ENCODE data around the gene IHH. TPM values are rescaled to one million over a fixed set of nuclear protein-coding genes. Genes with fewer than 3 reads are reported as not detected.

The IHH gene
- total and polyA plus RNA-seq, 2 donors (not counting 3 experiments of a cell fraction or from before 2014, with no cell fraction given): 0.03 TPM; not detected in 1

GRCh38 chr2:219062081-219062480, 1.4 kb upstream of the IHH start:
- intact Hi-C loops (cut with micrococcal nuclease): no loop called here
- H3K79me2 ChIP-seq (ENCODE audit: control insufficient read depth, insufficient read depth, low read length): no peaks in the 10 kb centered on the region
- ChIA-PET CTCF (interaction anchor here (1.3 to 6.8 kb wide), 5 partner anchors 32 to 93 kb away, joined by 4 to 178 read pairs (median 7); no protein-coding TSS in a partner anchor), POLR2A (no interaction called here)
- no peaks in the 10 kb centered on the region for H3K36me3 ChIP-seq (ENCODE audit: control insufficient read depth in 2 of 2, extremely low read depth in 1 of 2, insufficient read depth in 2 of 2, low read length in 2 of 2)
- no peaks in the 10 kb centered on the region for H3K4me1 ChIP-seq (ENCODE audit: control insufficient read depth, extremely low read depth, insufficient read depth, low read length)
- H3K4me3 ChIP-seq (replicated peaks in 1 of 3; ENCODE audit: insufficient read depth in 1 of 3, low read depth in 1 of 3, low read length in 3 of 3): no peak overlapping the region
- no TSS peak for BruUV-seq (replicated peaks)
- dilution Hi-C loops (cut with MboI; ENCODE audit: extremely low pct_ligation_motif_present, low sequenced_read_pairs): no loop called here
- no peaks in the 10 kb centered on the region for H4K20me1 ChIP-seq (replicated peaks; ENCODE audit: control insufficient read depth, extremely low read depth, insufficient read depth, low read length)
- H2AFZ ChIP-seq (ENCODE audit: low read depth, low read length): no peak overlapping the region
- no peak for FAIRE-seq
- no peaks in the 10 kb centered on the region for H3K9me1 ChIP-seq (replicated peaks; ENCODE audit: control insufficient read depth, extremely low read depth, insufficient read depth, low read length)
- no peak overlapping the region for H3K4me2 ChIP-seq (ENCODE audit: insufficient read depth, low read length)
- no peaks in the 10 kb centered on the region for H3K9me3 ChIP-seq (replicated peaks; ENCODE audit: control insufficient read depth, insufficient read depth, low read length)
- no peak for DNase-seq (ENCODE audit: low read depth, low spot score)
- H3K27me3 ChIP-seq (ENCODE audit: control insufficient read depth in 2 of 2, insufficient read depth in 2 of 2, low read length in 2 of 2): peaks cover 44 to 66% of the 10 kb centered on the region in 2 experiments
- TF ChIP-seq GATA2 (IDR thresholded peaks at IDR 0.05; ENCODE audit: insufficient read depth, insufficient read length, low read depth, low read length): no peak
- TF ChIP-seq POLR2A (IDR thresholded peaks at IDR 0.05; ENCODE audit: low read depth, low read length): no peak
- TF ChIP-seq FOS (IDR thresholded peaks at IDR 0.05; ENCODE audit: borderline replicate concordance, insufficient read depth, low read length): no peak
- TF ChIP-seq POLR2AphosphoS5 (IDR thresholded peaks at IDR 0.05; ENCODE audit: insufficient read depth, low read depth, low read length): no peak
- TF ChIP-seq CTCF (IDR thresholded peaks at IDR 0.05; ENCODE audit: extremely low read depth in 1 of 2, insufficient read depth in 1 of 2, low read depth in 1 of 2, low read length in 2 of 2): no peak
- TF ChIP-seq MYC (IDR thresholded peaks at IDR 0.05; ENCODE audit: low read depth, low read length): no peak
- no peak for TF ChIP-seq EZH2 (IDR thresholded peaks at IDR 0.05; ENCODE audit: borderline replicate concordance, low read depth, low read length, severe bottlenecking)
- TF ChIP-seq JUN (IDR thresholded peaks at IDR 0.05; ENCODE audit: borderline replicate concordance, insufficient read depth, insufficient read length, low read depth): no peak
- no peak for TF ChIP-seq MAX (IDR thresholded peaks at IDR 0.05; ENCODE audit: insufficient read depth, insufficient read length)
- H3K9ac ChIP-seq (replicated peaks; ENCODE audit: extremely low read depth, insufficient read depth, low read length): no peak overlapping the region
- no peak overlapping the region for H3K27ac ChIP-seq (ENCODE audit: insufficient read depth, low read depth, low read length)

All from endothelial cell of umbilical vein (primary cell).